Keratinocyte (primary cell): Measurements from ENCODE around the gene RAPGEF1. TPM values are rescaled to one million over a fixed set of nuclear protein-coding genes. Genes with fewer than 3 reads are reported as not detected.

ENCODE experiments used
- DNase-seq: peaks from one replicate; pipeline ENCODE4 v3.0.0-alpha.2; 2011; ENCODE audit warnings: low read depth, missing footprints, low spot score
- FAIRE-seq: peaks from 2 replicates; lab custom pipeline; 2011; peaks lifted over from hg19 to GRCh38; lab: Jason Lieb, UNC
- H2AFZ ChIP-seq: 2 replicates; pipeline ENCODE4 v1.6.0; 2012; ENCODE audit warnings: low read length, control low read depth, inconsistent platforms; ENCODE audit not compliant: control insufficient read depth
- H3K27ac ChIP-seq: 2 replicates; pipeline ENCODE4 v1.5.1; 2011; ENCODE audit warnings: low read length; ENCODE audit not compliant: control insufficient read depth, insufficient read depth
- H3K27me3 ChIP-seq: 3 replicates; pipeline ENCODE4 v1.6.0; 2011; ENCODE audit warnings: low read length; ENCODE audit not compliant: control insufficient read depth, insufficient read depth; ENCODE audit errors: extremely low read depth
- H3K36me3 ChIP-seq, 2 experiments: 2 replicates in 1 of 2; 3 replicates in 1 of 2; pipeline ENCODE4 v1.5.1; 2011; ENCODE audit warnings: low read length in 2 of 2, mild to moderate bottlenecking in 1 of 2; ENCODE audit not compliant: control insufficient read depth in 2 of 2, insufficient read depth in 2 of 2; ENCODE audit errors: extremely low read depth in 1 of 2
- H3K4me1 ChIP-seq: 3 replicates; pipeline ENCODE4 v1.5.1; 2011; ENCODE audit warnings: low read length; ENCODE audit not compliant: control insufficient read depth, insufficient read depth; ENCODE audit errors: extremely low read depth
- H3K4me2 ChIP-seq: 3 replicates; pipeline ENCODE4 v1.6.0; 2011; ENCODE audit warnings: low read depth, low read length; ENCODE audit not compliant: control insufficient read depth, insufficient read depth; ENCODE audit errors: extremely low read depth
- H3K4me3 ChIP-seq, 3 experiments: fragments of 200-600 bp in 1 of 3; sonication (generic) in 1 of 3; 2 replicates in 2 of 3; 3 replicates in 1 of 3; pipeline ENCODE4 v1.5.1; 2011 to 2016; ENCODE audit warnings: low read length in 3 of 3, mild to moderate bottlenecking in 3 of 3, control low read depth in 2 of 3, inconsistent platforms in 1 of 3, low read depth in 1 of 3, mixed read lengths in 1 of 3, mixed run types in 1 of 3, moderate library complexity in 1 of 3; ENCODE audit not compliant: control insufficient read depth in 2 of 3, insufficient read depth in 2 of 3; ENCODE audit errors: extremely low read depth in 1 of 3
- H3K79me2 ChIP-seq: 2 replicates; pipeline ENCODE4 v1.6.0; 2012; ENCODE audit warnings: low read length; ENCODE audit not compliant: control insufficient read depth, insufficient read depth
- H3K9ac ChIP-seq: 3 replicates; pipeline ENCODE4 v1.6.0; 2011; ENCODE audit warnings: low read length; ENCODE audit not compliant: control insufficient read depth, insufficient read depth; ENCODE audit errors: extremely low read depth
- H3K9me1 ChIP-seq: 3 replicates; pipeline ENCODE4 v1.6.0; 2011; ENCODE audit warnings: low read length; ENCODE audit not compliant: control insufficient read depth, insufficient read depth; ENCODE audit errors: extremely low read depth
- H3K9me3 ChIP-seq: 2 replicates; pipeline ENCODE4 v1.5.1; 2012; ENCODE audit warnings: low read depth, low read length; ENCODE audit not compliant: control insufficient read depth
- H4K20me1 ChIP-seq: 3 replicates; pipeline ENCODE4 v1.6.0; 2011; ENCODE audit warnings: low read length; ENCODE audit not compliant: control insufficient read depth, insufficient read depth; ENCODE audit errors: extremely low read depth
- EZH2 ChIP-seq: IDR thresholded peaks from one replicate; pipeline ENCODE4 v1.6.1; 2012; ENCODE audit warnings: inconsistent platforms, mild to moderate bottlenecking, low read length, moderate library complexity
- dilution Hi-C: fragments of 300-500 bp; cut with MboI; formaldehyde crosslinking; loops from one replicate; pipeline ENCODE4 v1.7.0; 2020; ENCODE audit warnings: low sequenced_read_pairs; ENCODE audit not compliant: extremely low pct_ligation_motif_present
- polyA plus RNA-seq, 5 experiments: library from polyadenylated mRNA; depleted of rRNA in 3 of 5; stranded (reverse) in 3 of 5; stranded (forward) in 1 of 5; unstranded in 1 of 5; fragments of >200 nt; gene quantifications; 1 replicate in 1 of 5; 2 replicates in 3 of 5; 3 replicates in 1 of 5; pipeline versions ENCODE4 v1.2.1 to v1.2.3, GENCODE V29; 2011 to 2012; ENCODE audit warnings: missing spikeins in 2 of 5, low read depth in 1 of 5, low replicate concordance in 1 of 5
- TF ChIP-seq, protein P1 (sequence below), 3 experiments: IDR thresholded peaks in 1 of 3; conservative IDR thresholded peaks in 1 of 3; optimal IDR thresholded peaks in 1 of 3; 2 replicates in 2 of 3; 3 replicates in 1 of 3; pipeline versions ENCODE3 to v1.5.1; 2011; ENCODE audit warnings: low read length in 3 of 3, mild to moderate bottlenecking in 3 of 3, moderate library complexity in 2 of 3, control low read depth in 1 of 3, inconsistent platforms in 1 of 3; ENCODE audit not compliant: insufficient read depth in 2 of 3; ENCODE audit errors: extremely low read depth in 1 of 3

Gene RAPGEF1
- polyA plus RNA-seq, 1 donor (not counting 4 experiments of a cell fraction or from before 2014, with no cell fraction given) = 18.5 TPM

- Histone ChIP-seq H3K4me2 (no peak overlapping the region), H3K4me1 (peaks cover 7% of the 10 kb centered on the region), H4K20me1 (no peaks in the 10 kb centered on the region), H3K27me3 (no peaks in the 10 kb centered on the region), H3K9me1 (no peaks in the 10 kb centered on the region), H3K27ac (no peak overlapping the region), H3K4me3 (no peak overlapping the region), H3K36me3 (peaks cover 21 to 26% of the 10 kb centered on the region in 2 experiments), H3K9me3 (no peaks in the 10 kb centered on the region), H3K9ac (no peak overlapping the region), H2AFZ (no peak overlapping the region), H3K79me2 (no peaks in the 10 kb centered on the region)
- TF ChIP-seq, protein P1, sequence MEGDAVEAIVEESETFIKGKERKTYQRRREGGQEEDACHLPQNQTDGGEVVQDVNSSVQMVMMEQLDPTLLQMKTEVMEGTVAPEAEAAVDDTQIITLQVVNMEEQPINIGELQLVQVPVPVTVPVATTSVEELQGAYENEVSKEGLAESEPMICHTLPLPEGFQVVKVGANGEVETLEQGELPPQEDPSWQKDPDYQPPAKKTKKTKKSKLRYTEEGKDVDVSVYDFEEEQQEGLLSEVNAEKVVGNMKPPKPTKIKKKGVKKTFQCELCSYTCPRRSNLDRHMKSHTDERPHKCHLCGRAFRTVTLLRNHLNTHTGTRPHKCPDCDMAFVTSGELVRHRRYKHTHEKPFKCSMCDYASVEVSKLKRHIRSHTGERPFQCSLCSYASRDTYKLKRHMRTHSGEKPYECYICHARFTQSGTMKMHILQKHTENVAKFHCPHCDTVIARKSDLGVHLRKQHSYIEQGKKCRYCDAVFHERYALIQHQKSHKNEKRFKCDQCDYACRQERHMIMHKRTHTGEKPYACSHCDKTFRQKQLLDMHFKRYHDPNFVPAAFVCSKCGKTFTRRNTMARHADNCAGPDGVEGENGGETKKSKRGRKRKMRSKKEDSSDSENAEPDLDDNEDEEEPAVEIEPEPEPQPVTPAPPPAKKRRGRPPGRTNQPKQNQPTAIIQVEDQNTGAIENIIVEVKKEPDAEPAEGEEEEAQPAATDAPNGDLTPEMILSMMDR (optimal IDR thresholded peaks at IDR 0.05 in 1 of 3, IDR thresholded peaks at IDR 0.05 in 1 of 3, conservative IDR thresholded peaks at IDR 0.05 in 1 of 3; ENCODE audit: extremely low read depth in 1 of 3, insufficient read depth in 2 of 3, low read length in 3 of 3) = no peak
- TF ChIP-seq EZH2 = no peak
- FAIRE-seq = no peak
- no peak for DNase-seq
- dilution Hi-C loops = no loop called here
Measured at GRCh38 chr9:131620764-131621520, 118.9 kb downstream of the RAPGEF1 start.

- no peak overlapping the region for H2AFZ ChIP-seq
- no peak overlapping the region for H3K4me3 ChIP-seq
- H3K27ac ChIP-seq = no peak overlapping the region
- DNase-seq = no peak
- no peak overlapping the region for H3K9ac ChIP-seq
- peaks cover 7% of the 10 kb centered on the region for H3K4me1 ChIP-seq
- dilution Hi-C loops = no loop called here
- peaks cover 13 to 22% of the 10 kb centered on the region in 2 experiments for H3K36me3 ChIP-seq
- H3K27me3 ChIP-seq = no peaks in the 10 kb centered on the region
- no peaks in the 10 kb centered on the region for H3K9me1 ChIP-seq
- H3K4me2 ChIP-seq = no peak overlapping the region
- H4K20me1 ChIP-seq = no peaks in the 10 kb centered on the region
- no peaks in the 10 kb centered on the region for H3K79me2 ChIP-seq
- TF ChIP-seq EZH2 = no peak
- TF ChIP-seq, protein P1 (optimal IDR thresholded peaks at IDR 0.05 in 1 of 3, IDR thresholded peaks at IDR 0.05 in 1 of 3, conservative IDR thresholded peaks at IDR 0.05 in 1 of 3; ENCODE audit: extremely low read depth in 1 of 3, insufficient read depth in 2 of 3, low read length in 3 of 3) = no peak
- no peaks in the 10 kb centered on the region for H3K9me3 ChIP-seq
- no peak for FAIRE-seq
Measured at GRCh38 chr9:131619680-131620079, 120.2 kb downstream of the RAPGEF1 start.
